Large intestine (tissue), 3 donors: ENCODE measurements around the gene PSMD2. TPM values are rescaled to one million over a fixed set of nuclear protein-coding genes. Genes with fewer than 3 reads are reported as not detected.

ENCODE experiments used
- DNase-seq, 2 donors: peaks; one replicate each; pipeline versions ENCODE4 v3.0.0 to v3.0.0-alpha.2; 2013
- H3K27ac ChIP-seq: one replicate; pipeline ENCODE4 v1.5.1; 2013; ENCODE audit warnings: low read length
- H3K27me3 ChIP-seq: 2 replicates; pipeline ENCODE4 v1.6.1; 2013; ENCODE audit warnings: low read length; ENCODE audit not compliant: control insufficient read depth, insufficient read depth
- H3K36me3 ChIP-seq: 2 replicates; pipeline ENCODE4 v1.6.1; 2013; ENCODE audit warnings: low read length; ENCODE audit not compliant: control insufficient read depth, insufficient read depth
- H3K4me1 ChIP-seq: one replicate; pipeline ENCODE4 v1.6.1; 2013; ENCODE audit warnings: low read length; ENCODE audit not compliant: control insufficient read depth, insufficient read depth
- H3K4me3 ChIP-seq: one replicate; pipeline ENCODE4 v1.5.1; 2013; ENCODE audit warnings: low read length
- H3K9me3 ChIP-seq: one replicate; pipeline ENCODE4 v1.6.1; 2013; ENCODE audit warnings: mild to moderate bottlenecking, low read depth, low read length, moderate library complexity; ENCODE audit not compliant: control insufficient read depth
- WGBS: methylation state at CpG from one replicate; pipeline ENCODE4 v1.1.5; 2013; ENCODE audit warnings: low lambda C conversion rate; ENCODE audit not compliant: insufficient coverage; 5-methylcytosine and 5-hydroxymethylcytosine counted together
- polyA plus RNA-seq: library from polyadenylated mRNA; unstranded; fragments of 120-200 nt; gene quantifications from one replicate; pipeline ENCODE4 v1.2.1, GENCODE V29; 2013

Gene PSMD2
- polyA plus RNA-seq, 1 donor = 148 TPM

- peak overlapping the region; percentile 96 for H3K4me3 ChIP-seq
- no peaks in the 10 kb centered on the region for H3K9me3 ChIP-seq
- peak in 1 of 2 donors; percentile 67 for DNase-seq
- H3K4me1 ChIP-seq = peaks cover 21% of the 10 kb centered on the region
- H3K27me3 ChIP-seq = no peaks in the 10 kb centered on the region
- H3K36me3 ChIP-seq = peaks cover 44% of the 10 kb centered on the region
- no CpG with 5 or more reads among the region's 16 CpGs for WGBS
- peak overlapping the region; percentile 91 for H3K27ac ChIP-seq
Measured at GRCh38 chr3:184315871-184316661, 17.0 kb downstream of the PSMD2 start.

GRCh38 chr3:184316792-184317191, 17.8 kb downstream of the PSMD2 start:
- no CpG with 5 or more reads among the region's 7 CpGs for WGBS

GRCh38 chr3:184317201-184317600, 18.2 kb downstream of the PSMD2 start:
- no peak overlapping the region for H3K27ac ChIP-seq
- no peaks in the 10 kb centered on the region for H3K9me3 ChIP-seq
- H3K4me1 ChIP-seq = peaks cover 21% of the 10 kb centered on the region
- H3K27me3 ChIP-seq = no peaks in the 10 kb centered on the region
- WGBS = no CpG with 5 or more reads among the region's 5 CpGs
- no peak overlapping the region for H3K4me3 ChIP-seq
- peaks cover 55% of the 10 kb centered on the region for H3K36me3 ChIP-seq
- DNase-seq = no peak

More at GRCh38 chr3:184316792-184317191, 17.8 kb downstream of the PSMD2 start:
- no peak for DNase-seq
- peaks cover 51% of the 10 kb centered on the region for H3K36me3 ChIP-seq
- no peaks in the 10 kb centered on the region for H3K27me3 ChIP-seq
- no peak overlapping the region for H3K27ac ChIP-seq
- peak overlapping the region; percentile 96 for H3K4me3 ChIP-seq
- no peaks in the 10 kb centered on the region for H3K9me3 ChIP-seq
- H3K4me1 ChIP-seq = peaks cover 21% of the 10 kb centered on the region

- no peak overlapping the region for H3K4me3 ChIP-seq
Measured at GRCh38 chr3:184320104-184320445, 21.0 kb downstream of the PSMD2 start.

GRCh38 chr3:184321666-184322065, 22.6 kb downstream of the PSMD2 start:
- H3K27me3 ChIP-seq = no peaks in the 10 kb centered on the region
- WGBS = no CpG with 5 or more reads among the region's 5 CpGs
- peaks cover 19% of the 10 kb centered on the region for H3K4me1 ChIP-seq
- no peak overlapping the region for H3K4me3 ChIP-seq
- H3K27ac ChIP-seq = no peak overlapping the region
- no peaks in the 10 kb centered on the region for H3K9me3 ChIP-seq
- H3K36me3 ChIP-seq = peaks cover 97% of the 10 kb centered on the region
- no peak for DNase-seq

More at GRCh38 chr3:184320104-184320445, 21.0 kb downstream of the PSMD2 start:
- Histone ChIP-seq H3K27ac (no peak overlapping the region), H3K9me3 (no peaks in the 10 kb centered on the region), H3K27me3 (no peaks in the 10 kb centered on the region), H3K36me3 (peaks cover 84% of the 10 kb centered on the region), H3K4me1 (peaks cover 21% of the 10 kb centered on the region)
- no CpG with 5 or more reads among the region's 4 CpGs for WGBS
- peak in 1 of 2 donors; percentile 56 for DNase-seq

- 53% methylated on average over 2 of the region's 20 CpGs for WGBS
- no peak overlapping the region for H3K27ac ChIP-seq
Measured at GRCh38 chr3:184322731-184323487, 23.9 kb downstream of the PSMD2 start.

GRCh38 chr3:184323696-184324095, 24.7 kb downstream of the PSMD2 start:
- DNase-seq = no peak
- no peaks in the 10 kb centered on the region for H3K9me3 ChIP-seq
- peaks cover 6% of the 10 kb centered on the region for H3K4me1 ChIP-seq
- no peaks in the 10 kb centered on the region for H3K27me3 ChIP-seq
- H3K4me3 ChIP-seq = no peak overlapping the region
- H3K36me3 ChIP-seq = peaks cover 98% of the 10 kb centered on the region
- no peak overlapping the region for H3K27ac ChIP-seq
- WGBS = no CpG with 5 or more reads among the region's 8 CpGs

More at GRCh38 chr3:184322731-184323487, 23.9 kb downstream of the PSMD2 start:
- no peak overlapping the region for H3K4me3 ChIP-seq
- DNase-seq = no peak
- peaks cover 6% of the 10 kb centered on the region for H3K4me1 ChIP-seq
- H3K9me3 ChIP-seq = no peaks in the 10 kb centered on the region
- H3K36me3 ChIP-seq = peaks cover 97% of the 10 kb centered on the region
- no peaks in the 10 kb centered on the region for H3K27me3 ChIP-seq

GRCh38 chr3:184325269-184325668, 26.2 kb downstream of the PSMD2 start:
- Histone ChIP-seq H3K9me3 (no peaks in the 10 kb centered on the region), H3K36me3 (peaks cover 98% of the 10 kb centered on the region), H3K27me3 (no peaks in the 10 kb centered on the region), H3K4me3 (no peak overlapping the region), H3K4me1 (no peaks in the 10 kb centered on the region), H3K27ac (no peak overlapping the region)
- no peak for DNase-seq
- no CpG with 5 or more reads among the region's 13 CpGs for WGBS

GRCh38 chr3:184325715-184326369, 26.8 kb downstream of the PSMD2 start:
- no peaks in the 10 kb centered on the region for H3K4me1 ChIP-seq
- no peak for DNase-seq
- H3K9me3 ChIP-seq = no peaks in the 10 kb centered on the region
- WGBS = no CpG with 5 or more reads among the region's 6 CpGs
- H3K36me3 ChIP-seq = peaks cover 95% of the 10 kb centered on the region
- H3K4me3 ChIP-seq = no peak overlapping the region
- H3K27me3 ChIP-seq = no peaks in the 10 kb centered on the region
- no peak overlapping the region for H3K27ac ChIP-seq

GRCh38 chr3:184327171-184327570, 28.1 kb downstream of the PSMD2 start:
- Histone ChIP-seq H3K36me3 (peaks cover 95% of the 10 kb centered on the region), H3K27ac (no peak overlapping the region), H3K9me3 (no peaks in the 10 kb centered on the region), H3K4me3 (no peak overlapping the region), H3K27me3 (no peaks in the 10 kb centered on the region), H3K4me1 (no peaks in the 10 kb centered on the region)
- no peak for DNase-seq
- 80% methylated on average over 1 of the region's 21 CpGs for WGBS
